Hepatocyte (in vitro differentiated cells): ENCODE measurements around the gene TEX44.

ENCODE experiments used
- CTCF ChIP-seq: fragments of 200-600 bp; sonication (generic); IDR thresholded peaks from 2 replicates; pipeline ENCODE4 v1.5.1; 2016; ENCODE audit warnings: antibody characterized with exemption, mild to moderate bottlenecking; ENCODE audit not compliant: poor library complexity
- EZH2 ChIP-seq: fragments of 200-600 bp; sonication (generic); IDR thresholded peaks from 2 replicates; pipeline ENCODE4 v1.6.1; 2016; ENCODE audit warnings: antibody characterized with exemption, mild to moderate bottlenecking, borderline replicate concordance
- EZH2phosphoT487 ChIP-seq: fragments of 200-600 bp; sonication (generic); IDR thresholded peaks from one replicate; pipeline ENCODE4 v1.6.1; 2018; ENCODE audit warnings: antibody characterized with exemption, mild to moderate bottlenecking, low read depth, moderate library complexity; ENCODE audit not compliant: unreplicated experiment, severe bottlenecking

DNA sequence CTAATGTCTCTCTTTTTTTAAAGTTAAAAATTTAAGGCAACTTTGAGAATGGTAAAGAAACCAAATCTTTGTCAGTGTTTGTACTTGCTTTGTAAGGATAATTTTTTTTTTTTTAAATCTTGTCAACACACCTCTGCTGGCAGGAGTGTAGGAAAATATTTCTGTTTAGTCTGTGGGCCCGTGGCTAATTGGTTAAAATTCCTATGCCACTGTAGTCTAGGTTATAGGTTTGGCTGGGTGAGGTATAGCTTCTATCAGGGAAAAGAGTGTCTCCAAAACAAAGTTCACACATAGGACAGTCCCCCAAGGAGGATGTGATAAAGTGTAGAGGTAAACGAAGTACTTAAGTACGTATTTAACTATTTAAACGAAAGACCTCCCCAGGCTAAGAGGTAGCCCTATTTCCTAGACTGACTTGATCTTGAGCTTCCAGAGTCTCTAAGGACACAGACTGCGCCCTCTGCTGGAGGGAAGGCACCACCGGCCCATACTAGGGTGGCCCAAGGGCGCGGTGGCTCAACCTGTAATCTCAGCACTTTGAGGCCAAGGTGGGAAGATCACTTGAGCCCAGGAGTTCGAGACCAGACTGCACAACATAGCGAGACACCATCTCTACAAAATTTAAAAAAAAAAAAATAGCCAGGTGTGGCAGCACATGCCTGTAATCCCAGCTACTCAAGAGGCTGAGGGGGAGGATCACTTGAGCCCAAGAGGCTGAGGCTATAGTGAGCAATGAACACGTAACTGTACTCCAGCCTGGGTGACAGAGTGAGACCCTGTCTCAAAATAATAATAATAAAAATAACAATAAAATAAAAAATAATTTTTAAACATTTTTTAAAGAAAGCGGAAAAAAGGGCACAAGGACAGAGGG lies 8.9 kb downstream of the TEX44 start:
- peak; percentile 85 for TF ChIP-seq CTCF
- no peak for TF ChIP-seq EZH2
- no peak for TF ChIP-seq EZH2phosphoT487
